NCI-H187 treated with DMSO at 0.1 percent for 48 hours (cell line): ENCODE measurements around the gene CDHR2.

Experiments used
- DNase-seq: peaks from one replicate; lab custom pipeline; 2025; lab: John Stamatoyannopoulos, UW

The CDHR2 gene

GRCh38 chr5:176548967-176549444, at the start of gene CDHR2:
Gene CDHR2, plus strand, starts transcription at chr5:176549342. Its CDS starts 16,011 bp downstream, at chr5:176565353.
- no peak for DNase-seq

GRCh38 chr5:176500511-176500910, 48.6 kb upstream of the CDHR2 start:
- DNase-seq, result no peak

- no peak for DNase-seq
These were observed 47.8 kb upstream of the CDHR2 start for GRCh38 chr5:176501333-176501732.

- no peak for DNase-seq
These were observed 45.6 kb upstream of the CDHR2 start for GRCh38 chr5:176503496-176503895.

GRCh38 chr5:176507911-176508310, 41.2 kb upstream of the CDHR2 start:
- no peak for DNase-seq

- no peak for DNase-seq
These were observed 40.5 kb upstream of the CDHR2 start for GRCh38 chr5:176508603-176509002.

- DNase-seq, result no peak
These were observed 35.4 kb upstream of the CDHR2 start for GRCh38 chr5:176513788-176514187.

GRCh38 chr5:176514244-176514950, 34.7 kb upstream of the CDHR2 start:
- no peak for DNase-seq

GRCh38 chr5:176515396-176515795, 33.7 kb upstream of the CDHR2 start:
- no peak for DNase-seq

- DNase-seq, result no peak
These were observed 32.0 kb upstream of the CDHR2 start for GRCh38 chr5:176517053-176517661.

GRCh38 chr5:176519810-176520720, 29.1 kb upstream of the CDHR2 start:
- DNase-seq, result no peak

- DNase-seq, result no peak
These were observed 27.9 kb upstream of the CDHR2 start for GRCh38 chr5:176521286-176521685.

GRCh38 chr5:176521699-176522263, 27.4 kb upstream of the CDHR2 start:
- no peak for DNase-seq

GRCh38 chr5:176524138-176524537, 25.0 kb upstream of the CDHR2 start:
- no peak for DNase-seq

GRCh38 chr5:176524987-176525386, 24.2 kb upstream of the CDHR2 start:
- no peak for DNase-seq

GRCh38 chr5:176525677-176526076, 23.5 kb upstream of the CDHR2 start:
- DNase-seq, result no peak

- no peak for DNase-seq
These were observed 22.7 kb upstream of the CDHR2 start for GRCh38 chr5:176526462-176526861.

- no peak for DNase-seq
These were observed 21.6 kb upstream of the CDHR2 start for GRCh38 chr5:176527246-176528222.

- DNase-seq, result no peak
These were observed 20.8 kb upstream of the CDHR2 start for GRCh38 chr5:176528301-176528700.

GRCh38 chr5:176528761-176529115, 20.4 kb upstream of the CDHR2 start:
- DNase-seq, result no peak

- DNase-seq, result no peak
These were observed 19.9 kb upstream of the CDHR2 start for GRCh38 chr5:176529116-176529740.
